Measurements from ENCODE around the gene LPCAT1. TPM values are rescaled to one million over a fixed set of nuclear protein-coding genes. Genes with fewer than 3 reads are reported as not detected.
A peak's percentile ranks its signal among the peaks of the same experiment; 100 is the strongest.

The LPCAT1 gene
- total and polyA plus RNA-seq, 2 of the 13 experiments (the other 11 are each of a cell fraction or from before 2014, with no cell fraction given) = 29.8 to 90.6 TPM

DNA sequence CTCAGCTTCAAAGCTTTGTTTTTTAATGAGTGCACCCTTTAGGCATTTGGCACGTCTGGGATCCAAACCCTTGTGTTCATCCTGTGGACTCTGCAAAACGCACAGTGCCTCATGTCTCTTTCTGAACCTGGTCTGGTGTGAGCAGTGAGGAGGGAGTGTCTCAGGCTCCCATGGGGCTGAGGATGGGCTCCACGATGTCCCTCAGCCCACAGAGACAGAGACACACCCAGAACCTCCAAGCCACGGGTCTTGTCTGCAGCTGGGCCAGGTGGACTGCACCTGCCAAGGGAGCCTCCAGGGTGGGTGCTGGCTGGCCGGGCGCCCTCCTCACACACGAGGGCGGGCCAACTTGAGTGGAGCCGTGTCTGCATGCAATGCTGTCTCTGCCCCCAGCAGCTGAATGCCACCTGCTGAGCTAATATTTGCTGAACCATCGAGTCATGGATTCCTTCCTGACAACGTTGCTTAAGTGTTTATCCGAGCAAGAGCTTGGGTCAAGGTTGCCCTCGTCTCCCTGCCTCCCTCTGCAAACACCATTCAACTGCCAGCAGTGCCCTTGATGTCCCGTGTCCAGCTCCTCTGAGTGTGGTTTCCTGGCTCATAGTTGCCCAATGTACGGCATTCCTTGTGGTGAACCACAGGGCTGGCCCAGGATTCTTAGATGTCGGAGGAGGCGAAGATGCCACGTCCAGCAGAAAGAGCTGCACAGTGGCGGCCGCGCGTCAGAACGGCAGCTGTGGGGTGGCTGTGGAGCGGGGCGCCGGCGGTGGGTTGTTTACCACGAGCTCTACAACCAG, 31.4 kb upstream of the LPCAT1 start (continued):
- TF ChIP-seq, protein P1, sequence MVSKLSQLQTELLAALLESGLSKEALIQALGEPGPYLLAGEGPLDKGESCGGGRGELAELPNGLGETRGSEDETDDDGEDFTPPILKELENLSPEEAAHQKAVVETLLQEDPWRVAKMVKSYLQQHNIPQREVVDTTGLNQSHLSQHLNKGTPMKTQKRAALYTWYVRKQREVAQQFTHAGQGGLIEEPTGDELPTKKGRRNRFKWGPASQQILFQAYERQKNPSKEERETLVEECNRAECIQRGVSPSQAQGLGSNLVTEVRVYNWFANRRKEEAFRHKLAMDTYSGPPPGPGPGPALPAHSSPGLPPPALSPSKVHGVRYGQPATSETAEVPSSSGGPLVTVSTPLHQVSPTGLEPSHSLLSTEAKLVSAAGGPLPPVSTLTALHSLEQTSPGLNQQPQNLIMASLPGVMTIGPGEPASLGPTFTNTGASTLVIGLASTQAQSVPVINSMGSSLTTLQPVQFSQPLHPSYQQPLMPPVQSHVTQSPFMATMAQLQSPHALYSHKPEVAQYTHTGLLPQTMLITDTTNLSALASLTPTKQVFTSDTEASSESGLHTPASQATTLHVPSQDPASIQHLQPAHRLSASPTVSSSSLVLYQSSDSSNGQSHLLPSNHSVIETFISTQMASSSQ (IDR thresholded peaks at IDR 0.05; ENCODE audit: low read depth) = peak; percentile 79
- TF ChIP-seq, protein P1 (CRISPR knock-in tag; IDR thresholded peaks at IDR 0.05; ENCODE audit: borderline replicate concordance) = peak; percentile 79; the same call in 1 of the 2 replicates
- no peak for TF ChIP-seq CENPX (CRISPR knock-in tag; IDR thresholded peaks at IDR 0.05)
- TF ChIP-seq RFXAP (CRISPR knock-in tag; IDR thresholded peaks at IDR 0.05; ENCODE audit: borderline replicate concordance) = peak; percentile 73; the same call in 1 of the 2 replicates
- TF ChIP-seq MTA1 (CRISPR knock-in tag; IDR thresholded peaks at IDR 0.05; ENCODE audit: borderline replicate concordance) = peak; percentile 98
- TF ChIP-seq, protein P2, sequence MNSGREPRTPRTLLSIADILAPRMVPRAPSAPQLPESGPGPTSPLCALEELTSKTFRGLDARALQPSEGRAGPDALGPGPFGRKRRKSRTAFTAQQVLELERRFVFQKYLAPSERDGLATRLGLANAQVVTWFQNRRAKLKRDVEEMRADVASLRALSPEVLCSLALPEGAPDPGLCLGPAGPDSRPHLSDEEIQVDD (CRISPR knock-in tag; IDR thresholded peaks at IDR 0.05; ENCODE audit: borderline replicate concordance) = no peak
- TF ChIP-seq FOXC1 (CRISPR knock-in tag; IDR thresholded peaks at IDR 0.05; ENCODE audit: borderline replicate concordance) = 0 out of 2 replicates have a peak, but pooled peaks have one; percentile 19
- no peak for TF ChIP-seq ZNF577 (CRISPR knock-in tag; IDR thresholded peaks at IDR 0.05; ENCODE audit: borderline replicate concordance, low read depth)
- TF ChIP-seq, protein P3, sequence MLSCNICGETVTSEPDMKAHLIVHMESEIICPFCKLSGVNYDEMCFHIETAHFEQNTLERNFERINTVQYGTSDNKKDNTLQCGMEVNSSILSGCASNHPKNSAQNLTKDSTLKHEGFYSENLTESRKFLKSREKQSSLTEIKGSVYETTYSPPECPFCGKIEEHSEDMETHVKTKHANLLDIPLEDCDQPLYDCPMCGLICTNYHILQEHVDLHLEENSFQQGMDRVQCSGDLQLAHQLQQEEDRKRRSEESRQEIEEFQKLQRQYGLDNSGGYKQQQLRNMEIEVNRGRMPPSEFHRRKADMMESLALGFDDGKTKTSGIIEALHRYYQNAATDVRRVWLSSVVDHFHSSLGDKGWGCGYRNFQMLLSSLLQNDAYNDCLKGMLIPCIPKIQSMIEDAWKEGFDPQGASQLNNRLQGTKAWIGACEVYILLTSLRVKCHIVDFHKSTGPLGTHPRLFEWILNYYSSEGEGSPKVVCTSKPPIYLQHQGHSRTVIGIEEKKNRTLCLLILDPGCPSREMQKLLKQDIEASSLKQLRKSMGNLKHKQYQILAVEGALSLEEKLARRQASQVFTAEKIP (CRISPR knock-in tag; IDR thresholded peaks at IDR 0.05; ENCODE audit: borderline replicate concordance) = no peak
- TF ChIP-seq ZNF274 (CRISPR knock-in tag; IDR thresholded peaks at IDR 0.05) = peak; percentile 75
- 0 out of 2 replicates have a peak, but pooled peaks have one; percentile 19 for TF ChIP-seq CAMTA2 (CRISPR knock-in tag; IDR thresholded peaks at IDR 0.05; ENCODE audit: borderline replicate concordance)
- TF ChIP-seq, protein P4, sequence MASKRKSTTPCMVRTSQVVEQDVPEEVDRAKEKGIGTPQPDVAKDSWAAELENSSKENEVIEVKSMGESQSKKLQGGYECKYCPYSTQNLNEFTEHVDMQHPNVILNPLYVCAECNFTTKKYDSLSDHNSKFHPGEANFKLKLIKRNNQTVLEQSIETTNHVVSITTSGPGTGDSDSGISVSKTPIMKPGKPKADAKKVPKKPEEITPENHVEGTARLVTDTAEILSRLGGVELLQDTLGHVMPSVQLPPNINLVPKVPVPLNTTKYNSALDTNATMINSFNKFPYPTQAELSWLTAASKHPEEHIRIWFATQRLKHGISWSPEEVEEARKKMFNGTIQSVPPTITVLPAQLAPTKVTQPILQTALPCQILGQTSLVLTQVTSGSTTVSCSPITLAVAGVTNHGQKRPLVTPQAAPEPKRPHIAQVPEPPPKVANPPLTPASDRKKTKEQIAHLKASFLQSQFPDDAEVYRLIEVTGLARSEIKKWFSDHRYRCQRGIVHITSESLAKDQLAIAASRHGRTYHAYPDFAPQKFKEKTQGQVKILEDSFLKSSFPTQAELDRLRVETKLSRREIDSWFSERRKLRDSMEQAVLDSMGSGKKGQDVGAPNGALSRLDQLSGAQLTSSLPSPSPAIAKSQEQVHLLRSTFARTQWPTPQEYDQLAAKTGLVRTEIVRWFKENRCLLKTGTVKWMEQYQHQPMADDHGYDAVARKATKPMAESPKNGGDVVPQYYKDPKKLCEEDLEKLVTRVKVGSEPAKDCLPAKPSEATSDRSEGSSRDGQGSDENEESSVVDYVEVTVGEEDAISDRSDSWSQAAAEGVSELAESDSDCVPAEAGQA (IDR thresholded peaks at IDR 0.05; ENCODE audit: low read depth) = no peak
- TF ChIP-seq, protein P4 (CRISPR knock-in tag; IDR thresholded peaks at IDR 0.05; ENCODE audit: borderline replicate concordance) = no peak
- TF ChIP-seq ZSCAN22 (CRISPR knock-in tag; IDR thresholded peaks at IDR 0.05) = no peak
- no peak for TF ChIP-seq HMGA1 (CRISPR knock-in tag; conservative IDR thresholded peaks at IDR 0.05)
- peak; percentile 75; the same call in 1 of the 2 replicates for TF ChIP-seq ZFP1 (CRISPR knock-in tag; IDR thresholded peaks at IDR 0.05)
- no peak for TF ChIP-seq NFRKB (IDR thresholded peaks at IDR 0.05)

All from HepG2 (cell line).